CD4-positive, CD25-positive, alpha-beta regulatory T cell (primary cell): ENCODE measurements around the gene PWWP2A. TPM values are rescaled to one million over a fixed set of nuclear protein-coding genes. Genes with fewer than 3 reads are reported as not detected.

Experiments
- ATAC-seq, 2 donors: fragments of 150-1000 bp; cut with Tn5 transposase; one replicate each; pipeline ENCODE4 v1.10.0; 2021; ENCODE audit warnings: low read depth in 2 of 2, moderate number of reproducible peaks in 2 of 2, moderate library complexity in 1 of 2
- DNase-seq, 3 donors: peaks; one replicate each; pipeline versions ENCODE4 v3.0.0 to v3.0.0-alpha.2; 2012 to 2022; ENCODE audit warnings: mixed read lengths in 1 of 3
- H3K27ac ChIP-seq: one replicate; pipeline ENCODE4 v1.7.0; 2013; ENCODE audit warnings: mild to moderate bottlenecking, low read length; ENCODE audit not compliant: insufficient read depth, poor library complexity, severe bottlenecking
- H3K27me3 ChIP-seq: one replicate; pipeline ENCODE4 v1.7.0; 2013; ENCODE audit warnings: low read length; ENCODE audit not compliant: control insufficient read depth, insufficient read depth
- H3K36me3 ChIP-seq: one replicate; pipeline ENCODE4 v1.7.0; 2013; ENCODE audit warnings: mild to moderate bottlenecking, low read length, moderate library complexity; ENCODE audit not compliant: control insufficient read depth, insufficient read depth
- H3K4me1 ChIP-seq: 2 replicates; pipeline ENCODE4 v1.7.0; 2013; ENCODE audit warnings: mild to moderate bottlenecking, low read length; ENCODE audit not compliant: insufficient read depth, control insufficient read depth, poor library complexity, severe bottlenecking
- H3K4me3 ChIP-seq: one replicate; pipeline ENCODE4 v1.7.0; 2013; ENCODE audit warnings: low read depth, mild to moderate bottlenecking, low read length, moderate library complexity
- H3K9me3 ChIP-seq, 2 experiments: 1 replicate in 1 of 2; 2 replicates in 1 of 2; pipeline ENCODE4 v1.7.0; 2013; ENCODE audit warnings: low read length in 2 of 2, mild to moderate bottlenecking in 1 of 2, moderate library complexity in 1 of 2; ENCODE audit not compliant: control insufficient read depth in 2 of 2
- H3K27ac Mint-ChIP-seq, 3 donors: one replicate each; pipeline ENCODE4 v1.8.0; 2020 to 2022; ENCODE audit warnings: mild to moderate bottlenecking in 3 of 3, mixed read lengths in 3 of 3, moderate library complexity in 2 of 3
- H3K27me3 Mint-ChIP-seq: one replicate; pipeline ENCODE4 v1.8.0; 2022; ENCODE audit warnings: mild to moderate bottlenecking, mixed read lengths
- H3K36me3 Mint-ChIP-seq: one replicate; pipeline ENCODE4 v1.8.0; 2020; ENCODE audit warnings: mixed read lengths
- H3K4me1 Mint-ChIP-seq, 4 donors: one replicate each; pipeline ENCODE4 v1.8.0; 2020 to 2022; ENCODE audit warnings: mixed read lengths in 4 of 4, mild to moderate bottlenecking in 1 of 4
- H3K4me3 Mint-ChIP-seq, 4 donors: one replicate each; pipeline ENCODE4 v1.8.0; 2020 to 2022; ENCODE audit warnings: mild to moderate bottlenecking in 4 of 4, mixed read lengths in 4 of 4, moderate library complexity in 3 of 4
- H3K9me3 Mint-ChIP-seq, 7 donors: one replicate each; pipeline ENCODE4 v1.8.0; 2020 to 2022; ENCODE audit warnings: mixed read lengths in 7 of 7, mild to moderate bottlenecking in 3 of 7, moderate library complexity in 2 of 7
- polyA plus RNA-seq, 4 donors: library from polyadenylated mRNA; unstranded; fragments of 300-500 nt; fragmentation: Illumina TruSeq; gene quantifications; one replicate each; pipeline ENCODE4 v1.2.3, GENCODE V29; 2021
- total RNA-seq: library from RNA; stranded (reverse); gene quantifications from one replicate; pipeline ENCODE4 v1.2.3, GENCODE V29; 2022

The PWWP2A gene
- total and polyA plus RNA-seq, 5 donors from 2014 or later: 22.9 to 35.0 (median 24.5) TPM

- H3K27me3 ChIP-seq: no peaks in the 10 kb centered on the region
These were observed 26.1 kb downstream of the PWWP2A start for GRCh38 chr5:160092960-160093707.

GRCh38 chr5:160092514-160092913 lies 26.7 kb downstream of the PWWP2A start:
- Histone ChIP-seq H3K4me3 (no peak overlapping the region), H3K27ac (no peak overlapping the region), H3K4me1 (no peaks in the 10 kb centered on the region), H3K9me3 (no peaks in the 10 kb centered on the region), H3K27me3 (no peaks in the 10 kb centered on the region), H3K36me3 (peaks cover 31% of the 10 kb centered on the region)
- Mint-ChIP-seq H3K4me3 (no peak overlapping the region), H3K27me3 (no peaks in the 10 kb centered on the region), H3K4me1 (peaks cover 8 to 31% (median 19%) of the 10 kb centered on the region in 4 donors), H3K27ac (no peak overlapping the region), H3K9me3 (no peaks in the 10 kb centered on the region), H3K36me3 (peaks cover 37% of the 10 kb centered on the region)
- ATAC-seq (no peak), DNase-seq (no peak)

More at GRCh38 chr5:160092960-160093707, 26.1 kb downstream of the PWWP2A start:
- no peak overlapping the region for H3K4me3 Mint-ChIP-seq
- H3K9me3 Mint-ChIP-seq: no peaks in the 10 kb centered on the region
- ATAC-seq (no peak), DNase-seq (no peak)
- Histone ChIP-seq H3K36me3 (peaks cover 31% of the 10 kb centered on the region), H3K4me1 (no peaks in the 10 kb centered on the region), H3K4me3 (no peak overlapping the region), H3K9me3 (no peaks in the 10 kb centered on the region), H3K27ac (no peak overlapping the region)
- H3K36me3 Mint-ChIP-seq: peaks cover 40% of the 10 kb centered on the region
- H3K27ac Mint-ChIP-seq: peak overlapping the region in 1 of 3 donors; percentile 44
- H3K27me3 Mint-ChIP-seq: no peaks in the 10 kb centered on the region
- H3K4me1 Mint-ChIP-seq: peaks cover 8 to 31% (median 19%) of the 10 kb centered on the region in 4 donors

GRCh38 chr5:160090059-160090458 lies 29.2 kb downstream of the PWWP2A start:
- peak overlapping the region in 1 of 3 donors; percentile 60 for H3K27ac Mint-ChIP-seq
- H3K9me3 Mint-ChIP-seq: no peaks in the 10 kb centered on the region
- H3K36me3 Mint-ChIP-seq: peaks cover 33% of the 10 kb centered on the region
- H3K27me3 ChIP-seq: no peaks in the 10 kb centered on the region
- DNase-seq: no peak
- no peak overlapping the region for H3K4me3 Mint-ChIP-seq
- peaks cover 25% of the 10 kb centered on the region for H3K36me3 ChIP-seq
- H3K4me1 Mint-ChIP-seq: peaks cover 3 to 31% (median 14%) of the 10 kb centered on the region in 4 donors
- no peak for ATAC-seq
- H3K4me3 ChIP-seq: no peak overlapping the region
- H3K27me3 Mint-ChIP-seq: no peaks in the 10 kb centered on the region
- H3K27ac ChIP-seq: no peak overlapping the region
- H3K4me1 ChIP-seq: no peaks in the 10 kb centered on the region
- H3K9me3 ChIP-seq: no peaks in the 10 kb centered on the region

- H3K4me3 ChIP-seq: no peak overlapping the region
These were observed 29.7 kb downstream of the PWWP2A start for GRCh38 chr5:160089531-160089930.

GRCh38 chr5:160088805-160089204 lies 30.4 kb downstream of the PWWP2A start:
- DNase-seq (no peak), ATAC-seq (no peak)
- Mint-ChIP-seq H3K27ac (no peak overlapping the region), H3K27me3 (no peaks in the 10 kb centered on the region), H3K36me3 (peaks cover 25% of the 10 kb centered on the region), H3K9me3 (no peaks in the 10 kb centered on the region), H3K4me1 (peaks cover 0 to 27% (median 8%) of the 10 kb centered on the region in 4 donors), H3K4me3 (no peak overlapping the region)
- no peaks in the 10 kb centered on the region for H3K4me1 ChIP-seq
- no peaks in the 10 kb centered on the region for H3K27me3 ChIP-seq
- no peaks in the 10 kb centered on the region for H3K9me3 ChIP-seq
- peaks cover 22% of the 10 kb centered on the region for H3K36me3 ChIP-seq
- no peak overlapping the region for H3K4me3 ChIP-seq
- no peak overlapping the region for H3K27ac ChIP-seq

More at GRCh38 chr5:160089531-160089930, 29.7 kb downstream of the PWWP2A start:
- Histone ChIP-seq H3K36me3 (peaks cover 25% of the 10 kb centered on the region), H3K9me3 (no peaks in the 10 kb centered on the region), H3K27ac (no peak overlapping the region), H3K4me1 (no peaks in the 10 kb centered on the region), H3K27me3 (no peaks in the 10 kb centered on the region)
- no peaks in the 10 kb centered on the region for H3K9me3 Mint-ChIP-seq
- H3K27me3 Mint-ChIP-seq: no peaks in the 10 kb centered on the region
- peaks cover 32% of the 10 kb centered on the region for H3K36me3 Mint-ChIP-seq
- H3K4me1 Mint-ChIP-seq: peaks cover 2 to 31% (median 13%) of the 10 kb centered on the region in 4 donors
- H3K27ac Mint-ChIP-seq: peak overlapping the region in 1 of 3 donors; percentile 60
- ATAC-seq: no peak
- no peak overlapping the region for H3K4me3 Mint-ChIP-seq
- no peak for DNase-seq

- H3K36me3 ChIP-seq: peaks cover 7% of the 10 kb centered on the region
- Mint-ChIP-seq H3K27ac (no peak overlapping the region), H3K4me1 (peaks cover 0 to 23% (median 8%) of the 10 kb centered on the region in 4 donors), H3K9me3 (no peaks in the 10 kb centered on the region), H3K36me3 (peaks cover 9% of the 10 kb centered on the region), H3K27me3 (no peaks in the 10 kb centered on the region), H3K4me3 (no peak overlapping the region)
- DNase-seq (no peak), ATAC-seq (no peak)
- no peaks in the 10 kb centered on the region for H3K4me1 ChIP-seq
- H3K4me3 ChIP-seq: no peak overlapping the region
- no peak overlapping the region for H3K27ac ChIP-seq
- H3K9me3 ChIP-seq: no peaks in the 10 kb centered on the region
- H3K27me3 ChIP-seq: no peaks in the 10 kb centered on the region
These were observed 32.1 kb downstream of the PWWP2A start for GRCh38 chr5:160087199-160087598.

- Mint-ChIP-seq H3K36me3 (peaks cover 11% of the 10 kb centered on the region), H3K4me1 (peaks cover 0 to 12% (median 7%) of the 10 kb centered on the region in 4 donors), H3K27me3 (no peaks in the 10 kb centered on the region), H3K9me3 (no peaks in the 10 kb centered on the region), H3K27ac (no peak overlapping the region), H3K4me3 (no peak overlapping the region)
- no peaks in the 10 kb centered on the region for H3K9me3 ChIP-seq
- H3K27ac ChIP-seq: no peak overlapping the region
- ATAC-seq (no peak), DNase-seq (no peak)
- no peaks in the 10 kb centered on the region for H3K4me1 ChIP-seq
- no peaks in the 10 kb centered on the region for H3K27me3 ChIP-seq
- no peak overlapping the region for H3K4me3 ChIP-seq
- peaks cover 2% of the 10 kb centered on the region for H3K36me3 ChIP-seq
These were observed 35.1 kb downstream of the PWWP2A start for GRCh38 chr5:160084144-160084543.

GRCh38 chr5:160083501-160083900 lies 35.7 kb downstream of the PWWP2A start:
- Histone ChIP-seq H3K9me3 (no peaks in the 10 kb centered on the region), H3K4me1 (no peaks in the 10 kb centered on the region), H3K27me3 (no peaks in the 10 kb centered on the region), H3K27ac (no peak overlapping the region), H3K36me3 (peaks cover 2% of the 10 kb centered on the region), H3K4me3 (no peak overlapping the region)
- DNase-seq (no peak), ATAC-seq (no peak)
- H3K36me3 Mint-ChIP-seq: peaks cover 13% of the 10 kb centered on the region
- no peak overlapping the region for H3K27ac Mint-ChIP-seq
- no peaks in the 10 kb centered on the region for H3K27me3 Mint-ChIP-seq
- H3K4me3 Mint-ChIP-seq: no peak overlapping the region
- peaks cover 0 to 7% (median 5%) of the 10 kb centered on the region in 4 donors for H3K4me1 Mint-ChIP-seq
- no peaks in the 10 kb centered on the region for H3K9me3 Mint-ChIP-seq
